Measurements from ENCODE around the gene RRBP1.
"Not testable (repeated sequence)": the region's sequence is repeated elsewhere in the genome, so short reads cannot be mapped to it uniquely, and the experiment has no call there.

RRBP1 gene

DNA sequence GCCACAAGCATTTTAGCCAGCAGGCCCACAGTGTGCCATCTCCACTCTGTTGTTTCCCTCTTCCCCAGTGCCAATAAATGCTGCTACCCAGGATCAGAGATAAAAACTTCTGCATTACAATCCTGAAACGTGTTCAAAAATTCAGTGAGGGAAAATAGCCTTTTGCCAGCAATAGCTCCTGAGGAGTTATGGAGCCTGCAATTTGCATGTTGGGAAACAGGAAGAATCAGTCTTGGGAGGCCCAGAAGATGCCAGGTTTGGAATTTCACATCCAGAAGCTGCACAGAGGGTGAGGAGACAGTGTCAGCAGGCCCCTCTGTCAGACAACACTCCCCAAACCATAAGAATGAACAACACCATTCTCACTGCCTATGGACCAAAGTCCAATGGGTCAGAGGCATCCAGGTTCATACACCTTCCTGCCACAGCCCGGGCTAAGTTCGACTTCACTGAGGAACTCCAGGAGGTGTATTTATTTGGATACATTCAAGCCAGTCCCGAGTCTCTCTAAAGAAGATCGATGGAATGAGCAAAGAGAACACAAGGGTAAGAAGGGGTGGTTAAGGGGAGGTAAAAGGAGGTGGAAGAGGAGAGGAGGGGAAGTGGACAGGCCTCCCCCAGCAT, 20.8 kb downstream of the RRBP1 start:
- no peak for DNase-seq (ENCODE audit: low read depth)

DNA sequence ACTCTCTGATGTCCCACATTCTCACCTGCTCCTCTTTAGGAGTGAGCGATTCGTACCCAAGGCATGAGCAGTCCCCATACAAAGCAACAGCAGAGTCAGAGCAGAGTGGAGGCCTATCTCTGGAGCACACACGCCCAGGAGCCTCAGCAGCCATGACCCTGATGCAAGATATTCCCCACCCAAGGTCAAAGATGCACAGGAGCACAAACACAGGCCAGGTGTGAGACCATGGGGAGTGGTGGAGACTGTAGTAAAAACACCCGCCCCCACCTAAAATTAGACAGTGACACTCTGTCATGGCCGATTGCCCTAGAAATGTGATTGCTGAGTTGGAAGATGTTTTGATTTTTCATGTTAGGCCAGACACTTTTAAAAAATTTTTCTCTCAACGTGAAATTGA, 21.4 kb downstream of the RRBP1 start:
- no peak for DNase-seq (ENCODE audit: low read depth)

DNA sequence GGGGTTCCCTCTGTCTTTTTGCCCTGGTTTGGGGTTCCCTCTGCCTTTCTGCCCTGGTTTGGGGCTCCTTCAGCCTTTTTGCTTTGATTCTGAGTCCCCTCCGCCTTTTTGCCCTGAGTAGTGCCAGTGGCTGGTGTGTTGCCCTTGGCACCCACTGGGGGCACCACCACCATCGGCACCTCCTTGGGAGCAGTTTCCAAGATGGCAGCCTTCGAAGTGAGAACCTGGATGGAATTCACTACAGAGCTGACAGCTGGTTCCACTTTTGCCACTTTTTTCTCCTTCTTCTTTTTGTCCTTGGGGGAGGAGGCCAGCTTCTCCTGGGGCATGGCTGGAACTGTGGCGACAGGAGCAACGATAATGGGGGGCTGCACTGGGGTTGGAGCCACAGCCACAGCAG, 22.2 kb downstream of the RRBP1 start:
- no peak for DNase-seq (ENCODE audit: low read depth)

DNA sequence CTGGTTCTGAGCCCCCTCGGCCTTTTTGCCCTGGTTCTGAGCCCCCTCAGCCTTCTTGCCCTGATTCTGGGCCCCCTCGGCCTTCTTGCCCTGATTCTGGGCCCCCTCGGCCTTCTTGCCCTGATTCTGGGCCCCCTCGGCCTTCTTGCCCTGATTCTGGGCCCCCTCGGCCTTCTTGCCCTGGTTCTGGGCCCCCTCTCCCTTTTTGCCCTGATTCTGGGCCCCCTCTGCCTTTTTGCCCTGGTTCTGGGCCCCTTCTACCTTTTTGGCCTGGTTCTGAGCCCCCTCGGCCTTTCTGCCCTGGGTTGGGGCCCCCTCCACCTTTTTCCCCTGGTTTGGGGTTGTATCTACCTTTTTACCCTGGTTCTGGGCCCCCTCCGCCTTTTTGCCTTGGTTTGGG, 22.7 kb downstream of the RRBP1 start:
- DNase-seq (ENCODE audit: low read depth): not testable (repeated sequence)

DNA sequence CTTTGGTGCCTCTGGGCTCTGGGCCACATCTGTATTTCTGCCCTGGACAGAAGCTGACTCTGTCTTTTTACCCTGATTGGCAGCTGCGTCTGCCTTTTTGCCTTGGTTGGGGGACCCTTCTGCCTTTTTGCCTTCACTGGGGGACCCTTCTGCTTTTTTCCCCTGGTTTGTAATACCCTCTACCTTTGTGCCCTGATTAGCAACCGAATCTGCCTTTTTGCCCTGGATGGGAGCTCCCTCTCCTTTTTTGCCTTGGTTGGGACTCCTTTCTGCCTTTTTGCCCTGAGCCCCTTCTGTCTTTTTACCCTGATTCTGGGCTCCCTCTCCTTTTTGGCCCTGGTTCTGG, 23.4 kb downstream of the RRBP1 start:
- DNase-seq (ENCODE audit: low read depth): no peak

DNA sequence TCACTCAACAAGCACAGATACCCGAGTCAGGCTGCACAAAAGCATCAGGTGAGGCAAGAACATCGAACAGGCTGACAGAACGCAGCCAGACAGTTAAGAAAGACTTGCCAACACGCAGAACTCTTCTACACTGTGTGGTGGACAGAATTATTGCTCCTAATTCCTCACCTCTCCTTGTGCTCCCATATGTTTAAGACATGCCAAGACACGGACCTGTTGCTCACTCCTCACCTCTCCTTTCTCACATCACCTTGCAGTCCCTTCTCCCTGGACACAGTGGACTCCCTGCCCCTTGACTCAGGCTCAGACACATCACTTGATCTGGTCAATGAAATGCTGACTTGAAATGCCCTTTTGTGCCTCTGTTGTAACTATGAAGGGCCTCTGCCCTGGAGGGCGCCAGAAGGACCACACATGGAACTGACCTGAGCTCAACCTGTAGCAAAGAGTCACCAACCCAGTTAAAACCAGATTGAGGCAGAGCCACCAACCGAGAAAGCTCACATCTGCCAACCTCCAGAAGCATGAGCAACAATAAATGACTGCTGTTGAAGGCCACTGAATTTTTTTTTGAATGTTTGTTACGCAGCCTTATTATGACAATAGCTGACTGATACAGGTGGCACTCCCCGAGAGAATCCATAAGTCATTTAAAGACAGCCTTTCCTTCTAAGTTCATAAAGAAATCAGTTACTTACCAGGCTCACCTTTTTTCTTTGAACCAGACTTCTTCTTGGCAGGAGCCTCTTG, 24.0 kb downstream of the RRBP1 start:
- no peak for DNase-seq (ENCODE audit: low read depth)

DNA sequence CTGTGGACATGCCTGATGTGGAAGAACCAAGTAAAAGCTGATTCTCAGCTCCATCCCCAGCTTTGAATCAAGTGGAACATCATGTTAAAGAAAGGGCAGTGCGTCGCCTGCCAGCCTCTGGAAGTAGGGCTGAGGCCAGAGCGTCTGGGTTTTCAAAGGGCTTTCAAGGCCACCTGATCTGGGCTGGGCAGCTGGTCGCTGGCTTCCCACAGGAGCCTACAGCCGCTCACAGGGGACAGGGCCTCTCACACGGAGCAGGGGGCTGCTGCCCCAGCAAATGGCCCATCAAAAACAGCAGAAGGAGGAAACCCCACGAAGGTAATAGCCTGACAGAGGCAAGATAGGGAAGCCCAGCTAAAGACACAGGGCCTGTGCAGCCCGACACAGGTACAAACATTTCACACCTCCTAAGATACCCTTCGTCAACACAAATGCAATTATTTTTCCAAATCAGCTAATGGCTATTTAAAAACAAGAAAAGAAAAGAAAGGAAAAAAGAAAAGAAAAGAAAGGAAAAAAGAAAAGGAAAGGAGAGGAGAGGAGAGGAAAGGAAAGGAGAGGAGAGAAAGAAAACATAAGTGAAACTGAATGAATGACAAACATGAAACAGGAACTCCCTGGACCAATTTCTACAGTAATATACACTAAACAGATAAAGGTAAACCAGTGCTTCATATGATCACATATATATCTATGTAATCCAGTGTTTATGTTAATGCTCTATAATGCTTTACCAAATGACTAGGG, 24.8 kb downstream of the RRBP1 start:
- DNase-seq (ENCODE audit: low read depth): no peak

DNA sequence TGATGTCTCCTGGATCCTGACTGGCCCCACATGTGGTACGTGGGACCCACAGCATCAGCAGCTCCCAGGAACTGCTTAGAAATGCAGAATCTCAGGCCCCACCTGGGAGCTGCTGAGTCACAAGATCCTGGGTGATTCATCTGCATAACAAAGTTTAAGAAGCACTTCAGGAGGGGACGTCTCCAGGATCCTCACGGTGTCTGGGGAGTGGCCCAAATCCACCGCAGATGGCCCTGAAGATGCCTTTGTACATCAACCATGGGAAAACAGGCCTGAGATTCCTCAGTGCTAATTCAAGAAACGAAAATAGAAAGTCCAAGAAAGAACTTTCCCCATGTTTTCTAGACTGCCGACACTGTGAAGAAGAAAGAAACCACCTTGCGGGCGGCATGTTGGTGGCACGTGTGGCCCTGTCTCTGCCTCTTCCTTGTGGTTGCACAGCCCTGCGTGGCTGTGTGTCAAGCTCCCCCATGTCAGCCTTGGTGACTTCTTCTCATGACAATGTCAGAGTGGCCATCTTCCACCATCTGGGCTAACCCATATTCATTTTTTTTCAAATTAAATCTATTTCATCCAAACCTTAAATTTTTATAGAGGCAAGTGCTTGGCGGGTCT, 26.1 kb downstream of the RRBP1 start:
- no peak for DNase-seq (ENCODE audit: low read depth)

DNA sequence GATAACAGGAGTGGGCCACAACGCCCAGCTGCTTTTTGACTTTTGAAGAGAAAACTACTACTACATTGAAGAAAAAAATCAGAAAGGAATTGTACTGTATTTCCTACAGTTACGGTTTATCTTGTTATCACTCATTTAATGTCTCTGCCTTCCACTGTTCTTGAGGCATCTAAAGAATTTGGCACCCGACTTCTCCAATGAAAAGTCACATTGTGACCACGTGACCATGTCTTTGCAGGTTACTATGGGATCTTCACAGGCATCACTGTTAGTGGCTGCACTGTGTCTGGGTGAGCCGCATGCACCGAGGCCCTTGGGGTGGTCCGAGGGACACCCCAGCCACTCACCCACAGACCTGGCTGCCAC, 26.8 kb downstream of the RRBP1 start:
- no peak for DNase-seq (ENCODE audit: low read depth)

DNA sequence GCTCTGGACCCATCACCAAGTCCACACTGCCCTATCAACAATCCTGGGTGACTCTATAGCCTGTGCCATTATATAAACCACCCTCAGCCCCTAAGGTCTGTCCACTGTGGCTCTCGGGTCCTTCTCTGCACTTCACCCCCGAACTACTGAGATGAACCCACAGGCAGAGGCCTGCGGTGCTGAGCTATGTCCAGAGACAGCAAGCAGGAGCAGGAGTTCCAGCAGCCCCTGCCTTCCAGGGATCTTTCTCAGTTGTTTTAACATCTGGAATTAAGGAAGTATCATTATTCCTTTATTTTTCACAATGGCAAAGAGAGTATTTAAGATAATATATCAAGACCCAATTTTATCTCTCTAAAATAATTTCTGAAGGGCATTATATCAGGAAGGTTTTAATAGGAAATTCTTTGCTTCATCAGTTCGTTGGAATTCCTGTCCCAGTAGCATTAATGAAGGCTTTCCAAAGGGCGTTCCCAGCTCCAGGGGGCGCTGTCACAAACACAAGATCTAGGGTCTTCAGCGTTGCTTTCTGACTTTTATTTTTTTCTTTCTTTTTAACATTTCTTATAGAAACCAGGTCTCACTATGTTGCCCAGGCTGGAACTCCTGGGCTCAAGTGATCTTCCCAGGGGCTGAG, 27.3 kb downstream of the RRBP1 start:
- no peak for DNase-seq (ENCODE audit: low read depth)

DNA sequence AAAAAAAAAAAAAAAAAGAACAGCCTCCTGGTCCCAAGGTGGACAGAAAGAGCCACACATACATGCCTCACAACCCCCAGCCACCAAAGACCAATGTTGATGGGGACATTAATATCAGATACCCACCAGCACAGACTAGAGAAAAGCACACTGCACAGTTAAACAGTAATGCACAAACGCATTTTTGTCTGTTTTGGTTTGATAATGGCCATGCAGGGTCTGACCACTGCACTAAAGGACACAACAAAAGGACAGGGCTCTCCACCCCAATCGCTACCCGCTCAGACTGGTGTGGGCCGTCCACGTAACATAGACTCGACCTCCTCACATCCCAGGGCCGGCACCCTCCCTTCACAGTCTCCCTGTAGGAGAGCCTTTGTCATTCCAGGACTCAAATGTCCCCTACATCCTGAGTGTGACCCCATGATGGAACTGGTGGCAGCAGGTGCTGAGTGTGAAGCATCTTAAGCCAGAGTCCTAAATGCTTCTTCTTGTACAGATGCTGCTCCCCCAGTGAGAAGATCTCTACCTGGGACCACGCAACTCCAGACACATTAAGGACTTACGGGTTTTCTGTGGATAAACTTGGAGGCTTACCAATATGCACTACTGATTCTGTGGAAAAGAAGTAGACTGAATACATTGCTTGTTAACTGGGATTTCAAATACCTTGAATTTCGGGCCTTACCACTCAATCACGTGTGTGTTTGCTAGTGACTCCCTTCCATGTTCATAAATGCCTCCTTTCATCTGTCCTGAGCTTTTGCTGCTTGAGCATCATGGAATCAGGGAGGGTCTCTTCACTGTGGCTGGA, 28.0 kb downstream of the RRBP1 start:
- no peak for DNase-seq (ENCODE audit: low read depth)

DNA sequence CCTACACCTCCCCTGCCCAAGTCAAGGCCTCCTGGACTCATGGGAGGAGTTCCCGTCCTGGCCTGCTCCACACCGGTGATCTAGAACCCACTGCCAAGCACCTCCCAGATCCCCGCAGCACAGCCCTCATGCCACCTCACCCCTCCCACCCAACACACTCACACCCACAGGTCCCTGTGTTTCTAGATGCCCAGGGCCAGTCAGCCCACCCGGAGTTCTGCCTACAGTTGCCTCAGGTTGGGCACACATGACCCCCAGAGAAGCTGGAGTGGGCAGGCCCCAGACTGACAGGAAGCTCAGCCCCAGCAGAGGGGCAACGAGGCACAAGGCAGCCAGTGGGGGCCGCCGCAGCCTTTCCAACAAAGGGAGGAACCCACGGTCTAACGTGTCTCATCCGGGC, 29.6 kb downstream of the RRBP1 start:
- DNase-seq (ENCODE audit: low read depth): no peak

DNA sequence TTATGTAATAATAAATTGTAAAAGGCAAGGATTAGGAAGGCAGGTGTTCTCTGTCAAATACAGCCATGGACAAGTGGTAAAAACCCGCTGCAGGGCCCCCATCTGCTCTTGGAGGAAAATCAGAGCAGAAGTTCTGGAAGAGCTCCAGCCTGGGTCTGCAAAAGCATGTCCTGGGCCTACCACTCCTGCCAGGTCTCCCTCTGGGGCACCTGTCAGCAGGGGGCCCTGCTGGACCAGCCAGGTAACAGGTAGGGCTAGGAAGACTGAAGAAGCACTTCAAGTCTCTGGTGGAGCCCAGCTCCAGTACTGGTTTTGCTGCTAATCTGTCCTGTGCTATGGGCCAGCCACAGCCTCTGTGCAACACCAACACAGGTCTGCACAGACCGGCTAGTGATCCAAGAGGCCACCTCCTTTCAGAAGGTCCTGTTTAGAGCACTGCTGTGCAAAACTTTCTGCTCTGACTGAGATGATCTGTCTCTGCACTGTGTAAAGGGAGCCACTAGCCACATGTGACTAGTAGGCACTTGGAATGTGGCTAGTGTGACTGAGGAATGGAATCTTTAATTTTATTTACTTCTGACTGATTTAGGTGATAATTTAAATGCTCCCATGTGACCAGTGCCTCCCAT, 30.2 kb downstream of the RRBP1 start:
- no peak for DNase-seq (ENCODE audit: low read depth)

DNA sequence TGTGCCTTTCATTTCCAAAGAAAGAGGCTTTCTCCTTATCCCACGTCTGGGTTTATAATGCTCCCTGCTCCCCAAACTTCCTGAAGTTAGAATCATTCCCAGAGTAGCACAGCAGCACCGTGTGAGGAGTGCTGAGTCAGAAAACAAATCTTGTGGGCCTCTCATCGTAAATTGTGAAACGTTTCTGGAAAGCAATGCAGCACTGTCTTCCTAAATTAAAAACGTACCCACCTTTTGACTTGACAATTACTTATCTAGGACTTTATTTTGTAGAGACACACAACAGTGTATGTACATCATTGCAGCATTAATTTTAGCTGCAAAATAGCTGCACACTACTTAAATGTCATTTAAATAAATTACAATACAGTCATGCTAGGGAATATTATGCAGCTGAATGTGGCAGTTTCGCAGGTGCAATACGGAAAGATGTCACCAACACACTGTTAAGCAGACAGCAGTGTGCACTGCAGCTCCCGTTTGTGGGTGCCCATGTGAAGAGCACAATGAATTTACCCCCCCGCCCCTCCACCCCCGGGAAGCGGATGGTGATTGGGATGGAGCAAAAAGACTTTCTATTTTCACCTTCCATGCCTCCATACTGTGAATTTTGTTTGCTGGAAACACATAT, 30.8 kb downstream of the RRBP1 start:
- DNase-seq (ENCODE audit: low read depth): no peak

DNA sequence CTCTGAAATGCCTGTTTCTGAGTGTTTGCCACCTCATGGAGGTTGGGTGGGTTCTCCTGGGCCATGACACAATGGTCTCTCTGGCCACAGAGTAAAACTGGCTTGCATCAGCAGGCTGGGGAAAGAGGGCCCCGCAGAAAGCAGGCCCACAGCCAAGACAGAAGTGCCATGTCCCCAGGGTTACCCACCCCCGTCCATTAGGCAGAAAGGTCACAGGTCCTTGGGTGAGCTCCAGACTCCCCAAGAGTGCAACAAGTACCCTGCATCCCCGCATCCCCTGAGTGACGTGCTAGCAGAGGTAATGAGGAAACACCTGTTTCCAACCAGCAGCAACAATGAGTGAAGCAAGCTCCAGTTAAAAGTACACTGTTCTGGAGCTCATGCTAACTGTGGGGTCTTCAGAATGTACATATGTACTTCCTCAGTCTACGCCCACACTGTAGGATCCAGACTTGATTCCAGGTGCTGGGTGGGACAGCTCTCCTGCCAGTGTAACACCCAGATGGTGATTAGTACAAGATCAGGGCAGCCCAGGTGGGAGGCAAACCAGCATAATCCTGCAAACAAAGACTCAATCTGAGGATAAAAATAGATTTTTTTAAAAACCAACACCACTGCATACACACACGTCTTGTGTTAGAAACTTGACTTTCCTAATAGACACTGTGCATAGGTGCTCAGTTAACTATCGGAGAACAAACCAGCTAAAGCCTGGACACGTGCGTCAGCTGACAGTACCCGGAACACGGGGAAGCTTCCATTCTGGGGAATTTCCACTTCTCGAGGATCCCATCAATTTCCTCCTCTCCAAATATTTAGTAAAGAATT, 31.5 kb downstream of the RRBP1 start:
- DNase-seq (ENCODE audit: low read depth): no peak

DNA sequence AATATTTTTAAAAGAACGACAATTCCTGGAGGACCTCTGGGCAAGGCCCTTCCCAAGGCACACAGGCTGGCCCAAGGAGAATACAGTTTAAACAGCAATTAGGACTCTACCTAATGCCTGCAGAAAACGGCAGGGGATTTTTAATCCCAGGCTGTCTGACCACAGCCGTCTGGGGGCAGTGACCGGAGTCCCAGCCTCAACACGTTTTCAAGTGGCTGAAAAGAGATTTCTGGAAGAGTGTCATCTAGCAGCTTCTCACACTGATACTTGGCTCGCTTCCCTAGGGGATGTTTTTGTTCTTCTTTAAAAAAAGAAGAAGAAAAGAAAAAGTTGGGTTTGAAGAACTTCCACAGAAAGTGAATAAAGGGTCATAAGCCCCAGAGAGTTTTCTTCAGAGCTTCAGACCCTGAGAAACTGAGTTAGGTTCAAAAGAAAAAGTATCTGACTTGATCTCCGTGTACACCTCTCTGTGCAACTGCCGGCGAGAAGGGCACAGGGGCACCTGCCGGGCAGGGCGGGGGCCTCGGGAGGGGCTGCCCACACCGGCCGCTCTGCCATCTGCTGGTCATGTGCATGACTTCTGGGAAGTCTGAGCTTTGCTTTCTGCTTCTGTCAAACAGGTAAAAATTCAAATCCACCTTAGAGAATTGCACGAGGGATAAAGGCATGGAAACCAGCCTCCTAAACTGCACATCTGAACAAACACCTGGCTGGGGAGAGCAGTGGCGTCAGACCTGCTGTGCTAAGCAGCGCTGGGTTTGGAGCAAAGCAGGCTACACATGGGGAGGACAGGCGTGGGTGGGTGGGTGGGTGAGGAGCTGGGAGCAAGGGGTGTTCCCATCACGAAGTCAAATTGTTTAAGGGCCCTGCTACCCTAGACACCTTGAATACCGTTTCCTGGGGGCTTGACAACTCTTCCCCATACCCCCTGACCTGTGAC, 33.0 kb downstream of the RRBP1 start:
- DNase-seq (ENCODE audit: low read depth): no peak

DNA sequence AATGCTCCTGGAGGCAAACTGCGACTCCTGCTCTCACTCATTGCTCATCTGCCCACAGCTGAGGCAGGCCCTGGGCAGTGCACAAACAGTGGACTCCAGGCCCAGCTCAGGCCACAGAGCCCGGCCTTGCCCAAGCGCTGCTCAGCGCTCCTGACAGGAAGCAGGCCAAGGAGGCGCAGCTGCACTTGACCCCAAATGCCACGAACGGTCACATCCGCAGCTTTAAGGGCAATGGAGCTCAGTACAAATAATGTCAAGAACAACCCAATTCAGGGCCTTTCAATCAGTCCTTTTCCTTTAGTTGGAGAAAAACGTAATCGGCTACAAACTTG, 33.8 kb downstream of the RRBP1 start:
- no peak for DNase-seq (ENCODE audit: low read depth)

DNA sequence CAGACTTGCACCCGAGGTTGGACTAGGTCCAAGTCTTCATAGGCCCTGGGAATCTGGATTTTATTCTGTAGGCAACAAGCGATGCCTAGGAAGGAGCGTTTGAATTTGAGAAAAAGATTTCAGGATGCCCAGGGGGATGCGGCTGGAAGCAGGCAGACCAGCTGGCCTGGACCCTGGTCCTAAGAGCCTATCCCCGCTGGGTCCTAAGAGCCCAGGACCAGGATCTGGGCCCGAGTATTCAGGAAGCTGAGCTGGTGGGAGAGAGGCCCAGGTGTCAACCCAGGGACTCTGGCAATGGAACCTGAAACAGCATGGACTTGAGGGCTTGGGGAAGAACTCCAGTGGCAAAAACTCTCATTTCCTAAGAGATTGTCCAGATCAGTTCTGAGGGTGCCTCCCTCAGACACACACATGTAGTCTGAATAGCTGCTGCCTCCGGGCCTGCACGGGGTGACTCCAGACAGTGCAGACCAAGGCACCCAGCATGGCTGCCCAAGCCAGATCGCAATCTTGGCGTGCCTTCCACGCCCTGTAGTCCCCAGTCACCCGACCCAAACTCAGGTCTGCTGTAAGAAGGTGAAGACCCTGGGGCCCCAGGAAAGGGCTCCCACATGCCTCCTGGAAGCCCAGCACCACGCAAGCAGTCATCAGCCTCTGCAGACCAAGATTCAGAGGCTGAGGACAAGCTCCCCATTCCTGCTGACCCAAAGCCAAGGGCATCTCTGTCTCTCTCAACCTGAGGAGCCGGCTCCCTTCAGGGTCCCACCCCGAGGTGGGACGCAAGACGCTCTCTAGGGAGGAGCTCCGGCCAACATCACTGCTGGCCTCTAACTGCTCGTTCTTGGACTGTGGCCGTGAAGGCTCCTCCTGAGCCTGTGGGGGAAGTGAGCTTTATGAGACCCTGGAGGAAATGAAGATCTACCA, 34.4 kb downstream of the RRBP1 start:
- no peak for DNase-seq (ENCODE audit: low read depth)
